Lung (tissue), 12 donors: ENCODE measurements around the gene NTN1. TPM values are rescaled to one million over a fixed set of nuclear protein-coding genes. Genes with fewer than 3 reads are reported as not detected.

Experiments used
- ATAC-seq: fragments of 200-7000 bp; cut with Tn5 transposase; one replicate; pipeline ENCODE4 v1.9.1; 2020; ENCODE audit warnings: moderate number of reproducible peaks; ENCODE audit not compliant: insufficient read depth, low FRiP score
- DNase-seq, 3 donors: peaks; one replicate each; pipeline ENCODE4 v3.0.0-alpha.2; 2013 to 2017
- H3K27ac ChIP-seq, 2 donors: one replicate each; pipeline ENCODE4 v1.5.1; 2013; ENCODE audit warnings: mild to moderate bottlenecking in 2 of 2, moderate library complexity in 2 of 2, control low read depth in 1 of 2, inconsistent platforms in 1 of 2, low read depth in 1 of 2, low read length in 1 of 2
- H3K27me3 ChIP-seq, 3 donors: one replicate each; pipeline ENCODE4 v1.5.1; 2013; ENCODE audit warnings: low read length in 2 of 3; ENCODE audit not compliant: control insufficient read depth in 3 of 3, insufficient read depth in 3 of 3
- H3K36me3 ChIP-seq, 4 donors: one replicate each; pipeline ENCODE4 v1.5.1; 2013; ENCODE audit warnings: low read length in 4 of 4, mild to moderate bottlenecking in 1 of 4, moderate library complexity in 1 of 4; ENCODE audit not compliant: control insufficient read depth in 4 of 4, insufficient read depth in 4 of 4
- H3K4me1 ChIP-seq, 5 donors: one replicate each; pipeline ENCODE4 v1.5.1; 2013; ENCODE audit warnings: low read length in 5 of 5, mild to moderate bottlenecking in 2 of 5, moderate library complexity in 1 of 5; ENCODE audit not compliant: control insufficient read depth in 5 of 5, insufficient read depth in 5 of 5
- H3K4me3 ChIP-seq: one replicate; pipeline ENCODE4 v1.5.1; 2013; ENCODE audit warnings: mild to moderate bottlenecking, control low read depth, moderate library complexity
- H3K9ac ChIP-seq, 2 donors: one replicate each; pipeline ENCODE4 v1.5.1; 2013; ENCODE audit warnings: low read length in 2 of 2, control low read depth in 1 of 2; ENCODE audit not compliant: insufficient read depth in 1 of 2
- H3K9me3 ChIP-seq, 4 donors: one replicate each; pipeline ENCODE4 v1.5.1; 2013; ENCODE audit warnings: low read length in 3 of 4, mild to moderate bottlenecking in 1 of 4, moderate library complexity in 1 of 4; ENCODE audit not compliant: control insufficient read depth in 4 of 4, insufficient read depth in 3 of 4
- WGBS, 2 donors: extraction: QIAGEN DNeasy Blood & Tissue Kit; methylation state at CpG; one replicate each; pipeline ENCODE4 v1.1.7; 2013; 5-methylcytosine and 5-hydroxymethylcytosine counted together
- polyA plus RNA-seq, 2 donors: library from polyadenylated mRNA; stranded (reverse); fragments of 200-250 nt; gene quantifications; one replicate each; pipeline ENCODE4 v1.2.1, GENCODE V29; 2013
- total RNA-seq, 2 donors: library from RNA; depleted of rRNA in 1 of 2; stranded (reverse); fragments of >200 nt in 1 of 2; gene quantifications; one replicate each; pipeline ENCODE4 v1.2.1, GENCODE V29; 2014 to 2021
- TF ChIP-seq, protein P1 (sequence below): IDR thresholded peaks from 2 replicates; pipeline ENCODE4 v1.5.1; 2012; ENCODE audit warnings: mild to moderate bottlenecking; ENCODE audit errors: control extremely low read depth, extremely low read depth
- donor health status: control.
- donor health status: control.
- donor health status: Bipolar disorder and iron deficiency.
- donor health status: healthy.
- donor health status: DM: yes; HTN: yes; CAD: no.

The NTN1 gene
- total and polyA plus RNA-seq, 4 donors = 3.6 to 17.1 (median 7.8) TPM

DNA sequence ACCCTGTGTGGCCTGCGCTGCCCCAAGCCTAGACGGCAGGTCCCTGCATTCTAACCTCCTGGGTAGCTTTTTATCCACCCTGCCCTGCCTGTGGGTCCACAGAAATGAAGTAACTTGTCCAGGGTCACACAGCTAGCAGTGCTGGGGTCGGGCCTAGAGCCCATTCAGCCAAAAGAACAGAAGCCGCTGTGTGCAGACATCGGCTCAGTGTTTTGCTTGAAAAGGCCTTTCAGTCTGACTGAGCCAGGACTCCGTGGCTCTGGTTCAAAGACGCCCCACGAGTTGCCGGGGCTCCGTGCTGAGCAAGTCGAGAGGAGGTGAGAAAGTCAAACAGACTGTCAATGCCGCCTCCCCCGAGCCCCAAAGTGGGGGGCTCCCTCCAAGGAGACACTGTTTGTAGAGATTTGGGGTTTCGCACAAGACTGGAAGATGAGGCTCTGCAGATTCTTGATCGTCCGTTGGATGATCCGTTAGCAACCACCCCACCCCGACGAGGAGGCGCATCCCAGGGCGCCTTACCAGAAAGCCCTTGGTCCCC is 226.2 kb downstream of the NTN1 start:
- 94 to 97% methylated on average over 21 of the region's 21 CpGs for WGBS, 2 donors
- no peak overlapping the region for H3K27ac ChIP-seq
- TF ChIP-seq, protein P1, sequence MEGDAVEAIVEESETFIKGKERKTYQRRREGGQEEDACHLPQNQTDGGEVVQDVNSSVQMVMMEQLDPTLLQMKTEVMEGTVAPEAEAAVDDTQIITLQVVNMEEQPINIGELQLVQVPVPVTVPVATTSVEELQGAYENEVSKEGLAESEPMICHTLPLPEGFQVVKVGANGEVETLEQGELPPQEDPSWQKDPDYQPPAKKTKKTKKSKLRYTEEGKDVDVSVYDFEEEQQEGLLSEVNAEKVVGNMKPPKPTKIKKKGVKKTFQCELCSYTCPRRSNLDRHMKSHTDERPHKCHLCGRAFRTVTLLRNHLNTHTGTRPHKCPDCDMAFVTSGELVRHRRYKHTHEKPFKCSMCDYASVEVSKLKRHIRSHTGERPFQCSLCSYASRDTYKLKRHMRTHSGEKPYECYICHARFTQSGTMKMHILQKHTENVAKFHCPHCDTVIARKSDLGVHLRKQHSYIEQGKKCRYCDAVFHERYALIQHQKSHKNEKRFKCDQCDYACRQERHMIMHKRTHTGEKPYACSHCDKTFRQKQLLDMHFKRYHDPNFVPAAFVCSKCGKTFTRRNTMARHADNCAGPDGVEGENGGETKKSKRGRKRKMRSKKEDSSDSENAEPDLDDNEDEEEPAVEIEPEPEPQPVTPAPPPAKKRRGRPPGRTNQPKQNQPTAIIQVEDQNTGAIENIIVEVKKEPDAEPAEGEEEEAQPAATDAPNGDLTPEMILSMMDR = no peak
- H3K4me1 ChIP-seq = peaks cover 0 to 21% (median 4%) of the 10 kb centered on the region in 5 donors
- peaks cover 0 to 8% (median 0%) of the 10 kb centered on the region in 4 donors for H3K36me3 ChIP-seq
- no peak overlapping the region for H3K9ac ChIP-seq
- H3K4me3 ChIP-seq = no peak overlapping the region
- no peak for DNase-seq
- peaks cover 0 to 12% (median 0%) of the 10 kb centered on the region in 3 donors for H3K27me3 ChIP-seq
- ATAC-seq = no peak
- no peaks in the 10 kb centered on the region for H3K9me3 ChIP-seq

DNA sequence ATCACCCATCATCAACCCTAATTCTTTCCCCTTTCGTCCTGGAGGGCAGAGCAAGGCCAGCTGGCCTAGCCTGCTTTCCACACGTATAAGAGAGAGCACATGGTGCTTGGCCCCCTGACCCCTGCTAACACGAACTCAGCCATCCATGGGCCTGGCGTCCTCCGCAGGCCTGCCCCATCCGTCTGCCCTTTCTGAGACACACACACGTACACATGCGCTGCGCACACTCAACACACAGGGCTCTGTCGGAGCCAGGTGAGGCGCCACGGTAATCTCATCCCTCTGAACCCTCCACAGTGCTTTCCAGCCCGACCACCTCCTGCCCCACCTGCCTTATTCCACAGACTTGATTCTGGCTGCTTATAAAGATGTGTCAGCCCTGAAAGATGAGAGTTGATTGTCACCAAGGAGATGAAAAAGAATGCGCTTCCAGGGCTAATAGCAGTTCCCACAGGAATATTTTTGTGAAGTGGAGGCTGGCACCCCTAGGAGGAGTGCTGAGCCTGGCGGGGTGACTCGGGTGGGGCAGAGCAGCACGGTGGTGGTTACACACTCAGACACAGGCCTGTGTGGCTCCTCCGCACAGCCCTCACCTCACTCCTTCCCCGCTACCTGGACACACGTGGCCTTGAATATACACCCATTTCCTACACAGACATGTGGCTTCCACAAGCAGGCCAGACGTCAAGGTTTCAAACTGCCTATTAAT is 228.1 kb downstream of the NTN1 start:
- WGBS, 2 donors = 87 to 90% methylated on average over 21 of the region's 21 CpGs
- Histone ChIP-seq H3K4me1 (peaks cover 0 to 5% (median 0%) of the 10 kb centered on the region in 5 donors), H3K27me3 (peaks cover 0 to 13% (median 0%) of the 10 kb centered on the region in 3 donors), H3K36me3 (peaks cover 0 to 8% (median 0%) of the 10 kb centered on the region in 4 donors), H3K9me3 (no peaks in the 10 kb centered on the region), H3K27ac (no peak overlapping the region), H3K4me3 (no peak overlapping the region), H3K9ac (no peak overlapping the region)
- DNase-seq = no peak
- ATAC-seq = no peak
- TF ChIP-seq, protein P1 = no peak

DNA sequence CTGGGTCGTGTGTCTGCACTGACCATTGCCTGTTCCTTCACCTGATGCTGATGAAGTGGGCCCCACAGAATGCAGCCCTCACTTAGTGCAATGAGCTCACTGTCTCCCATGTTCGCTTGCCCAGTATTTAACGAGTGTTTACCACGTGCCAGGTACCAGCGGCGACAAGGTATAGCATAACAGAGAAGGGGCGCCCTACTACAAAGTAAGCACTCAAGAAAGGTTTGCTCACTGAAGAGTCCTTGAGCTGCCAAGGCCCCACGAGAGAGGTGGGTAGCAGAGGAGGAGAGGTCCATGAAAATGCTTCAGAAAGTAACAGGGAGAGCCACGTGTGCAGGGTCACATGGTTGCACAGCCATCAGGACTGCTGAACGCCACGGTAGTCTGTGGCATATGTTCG is 230.0 kb downstream of the NTN1 start:
- 70 to 77% methylated on average over 12 of the region's 12 CpGs for WGBS, 2 donors
- peak; percentile 67 to 83 (median 74) for DNase-seq

More for the DNA sequence above, 230.0 kb downstream of the NTN1 start:
- H3K4me3 ChIP-seq = no peak overlapping the region
- no peaks in the 10 kb centered on the region for H3K4me1 ChIP-seq
- peaks cover 0 to 27% (median 0%) of the 10 kb centered on the region in 3 donors for H3K27me3 ChIP-seq
- no peak for ATAC-seq
- no peaks in the 10 kb centered on the region for H3K9me3 ChIP-seq
- H3K27ac ChIP-seq = no peak overlapping the region
- H3K9ac ChIP-seq = no peak overlapping the region
- peaks cover 0 to 8% (median 0%) of the 10 kb centered on the region in 4 donors for H3K36me3 ChIP-seq
- TF ChIP-seq, protein P1 = no peak
